HS-27A (cell line): ENCODE measurements around the gene PHLPP1.
A peak's percentile ranks its signal among the peaks of the same experiment; 100 is the strongest.

Experiments used
- DNase-seq: peaks from one replicate; pipeline ENCODE4 v3.0.0-alpha.2; 2012; ENCODE audit warnings: low read depth, missing footprints

PHLPP1 gene

GRCh38 chr18:62850619-62851306, 135.4 kb downstream of the PHLPP1 start:
- DNase-seq = no peak

GRCh38 chr18:62852851-62853250, 137.5 kb downstream of the PHLPP1 start:
- DNase-seq = no peak

GRCh38 chr18:62856294-62856693, 141.0 kb downstream of the PHLPP1 start:
- DNase-seq = no peak

- DNase-seq = no peak
Measured at GRCh38 chr18:62857263-62857976, 142.1 kb downstream of the PHLPP1 start.

- no peak for DNase-seq
Measured at GRCh38 chr18:62860062-62860461, 144.7 kb downstream of the PHLPP1 start.

- DNase-seq = no peak
Measured at GRCh38 chr18:62862466-62862865, 147.1 kb downstream of the PHLPP1 start.

- DNase-seq = peak; percentile 77
Measured at GRCh38 chr18:62863579-62864001, 148.2 kb downstream of the PHLPP1 start.

GRCh38 chr18:62865498-62865897, 150.2 kb downstream of the PHLPP1 start:
- DNase-seq = no peak

- no peak for DNase-seq
Measured at GRCh38 chr18:62867534-62867933, 152.2 kb downstream of the PHLPP1 start.

- no peak for DNase-seq
Measured at GRCh38 chr18:62868645-62869044, 153.3 kb downstream of the PHLPP1 start.

- no peak for DNase-seq
Measured at GRCh38 chr18:62870643-62871042, 155.3 kb downstream of the PHLPP1 start.

- no peak for DNase-seq
Measured at GRCh38 chr18:62875323-62875722, 160.0 kb downstream of the PHLPP1 start.

GRCh38 chr18:62876111-62876510, 160.8 kb downstream of the PHLPP1 start:
- no peak for DNase-seq

GRCh38 chr18:62876828-62877227, 161.5 kb downstream of the PHLPP1 start:
- no peak for DNase-seq

- DNase-seq = peak; percentile 76
Measured at GRCh38 chr18:62877411-62878221, 162.3 kb downstream of the PHLPP1 start.

GRCh38 chr18:62878305-62878704, 163.0 kb downstream of the PHLPP1 start:
- DNase-seq = peak; percentile 12

- no peak for DNase-seq
Measured at GRCh38 chr18:62880034-62880433, 164.7 kb downstream of the PHLPP1 start.

- no peak for DNase-seq
Measured at GRCh38 chr18:62880673-62881364, 165.5 kb downstream of the PHLPP1 start.

- peak; percentile 86 for DNase-seq
Measured at GRCh38 chr18:62881509-62882016, 166.2 kb downstream of the PHLPP1 start.

GRCh38 chr18:62883937-62884735, 168.8 kb downstream of the PHLPP1 start:
- no peak for DNase-seq

- DNase-seq = no peak
Measured at GRCh38 chr18:62885804-62886203, 170.5 kb downstream of the PHLPP1 start.
